BJ (cell line): Measurements from ENCODE around the gene GOT2. TPM values are rescaled to one million over a fixed set of nuclear protein-coding genes. Genes with fewer than 3 reads are reported as not detected.
"Not testable (repeated sequence)": the region's sequence is repeated elsewhere in the genome, so short reads cannot be mapped to it uniquely, and the experiment has no call there.

Source experiments
- CTCF ChIA-PET: fragments of 350-600 bp; formaldehyde crosslinking; extraction: SDS; loops from one replicate; lab custom pipeline; 2021; ENCODE audit warnings: antibody characterized with exemption, inconsistent platforms; lab: Yijun Ruan, JAX
- POLR2A ChIA-PET: fragments of 300-600 bp; sonication (Branson Sonifier 250); formaldehyde crosslinking; extraction: SDS; loops from one replicate; lab custom pipeline; 2021; ENCODE audit warnings: antibody characterized with exemption; lab: Charles Lee
- DNase-seq: peaks from one replicate; pipeline ENCODE4 v3.0.0-alpha.2; 2011; ENCODE audit warnings: low read depth
- H3K27me3 ChIP-seq: 2 replicates; pipeline ENCODE4 v1.6.0; 2011; ENCODE audit warnings: low read length; ENCODE audit not compliant: control insufficient read depth, insufficient read depth
- H3K36me3 ChIP-seq: 2 replicates; pipeline ENCODE4 v1.5.1; 2011; ENCODE audit warnings: low read length; ENCODE audit not compliant: control insufficient read depth, insufficient read depth
- H3K4me3 ChIP-seq: 2 replicates; pipeline ENCODE4 v1.5.1; 2011; ENCODE audit warnings: low read depth, mild to moderate bottlenecking, control low read depth, low read length
- CTCF ChIP-seq: IDR thresholded peaks from 2 replicates; pipeline ENCODE4 v1.5.1; 2011; ENCODE audit warnings: low read depth, mild to moderate bottlenecking, control low read depth, inconsistent platforms, low read length, moderate library complexity; ENCODE audit not compliant: insufficient read depth
- polyA minus RNA-seq: library from RNA; depleted of rRNA, polyadenylated mRNA; stranded (reverse); fragments of >200 nt; gene quantifications from 2 replicates; pipeline ENCODE4 v1.2.3, GENCODE V29; 2011; rRNA and poly(A)+ RNA removed
- polyA plus RNA-seq: library from polyadenylated mRNA; depleted of rRNA; stranded (reverse); fragments of >200 nt; gene quantifications from 2 replicates; pipeline ENCODE4 v1.2.3, GENCODE V29; 2011; rRNA removed

The GOT2 gene
- polyA plus RNA-seq (65.2 and 72.8 TPM in 2 replicates), polyA minus RNA-seq (39.0 and 49.2 TPM in 2 replicates)

DNA sequence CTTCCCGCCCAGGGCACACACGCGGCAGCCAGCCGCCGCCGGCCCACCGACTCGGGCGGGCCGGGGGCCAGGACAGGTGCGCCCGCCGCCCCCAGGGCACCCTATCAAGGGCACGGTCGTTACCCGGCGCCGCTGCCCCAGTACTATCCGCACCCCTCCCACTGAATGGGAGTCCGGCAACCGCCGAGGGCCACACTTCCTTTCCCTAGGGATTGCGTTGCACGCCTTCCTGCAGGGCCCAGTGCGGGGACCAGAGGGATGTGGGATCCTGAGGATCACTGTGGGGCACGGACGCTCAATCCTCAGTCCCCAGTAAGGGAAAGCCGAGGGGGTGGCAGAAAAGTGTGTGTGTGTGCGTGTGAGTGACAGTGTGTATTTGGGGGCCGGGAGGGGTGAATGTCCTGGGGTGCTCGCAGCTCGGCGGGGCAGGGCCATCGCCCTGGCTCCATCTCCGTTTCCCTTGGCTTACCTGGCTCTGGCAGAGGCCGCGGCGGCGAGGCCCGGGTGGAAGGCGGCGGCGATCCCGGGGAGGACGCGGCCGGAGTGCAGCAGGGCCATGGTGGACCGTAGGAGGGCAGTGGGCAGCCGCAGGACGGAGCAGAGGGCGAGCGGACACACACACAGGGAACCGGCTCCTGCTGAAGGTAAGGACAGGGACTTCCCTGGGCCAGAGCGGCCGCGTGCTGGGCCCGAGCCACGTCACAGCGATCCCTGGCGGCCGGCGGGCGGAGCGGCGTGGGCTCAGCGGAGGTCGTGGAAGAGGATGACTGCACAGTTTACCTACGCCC lies at the start of gene GOT2:
Gene GOT2 (minus strand): TSS at position 646 of the 788 bp plus-strand sequence. CDS start 88 bp downstream, at position 558.
- H3K27me3 ChIP-seq = no peaks in the 10 kb centered on the region
- peak within 1 kb of the TSS; percentile 95 for H3K4me3 ChIP-seq
- POLR2A ChIA-PET = no interaction called here
- TF ChIP-seq CTCF = peak; percentile 93
- CTCF ChIA-PET = interaction anchor here (0.6 to 1.4 kb wide), 6 partner anchors 8 to 38 kb away, joined by 3 to 5 read pairs (median 3); no protein-coding TSS in a partner anchor
- H3K36me3 ChIP-seq = no peaks in the 10 kb centered on the region
- peak; percentile 40 for DNase-seq

DNA sequence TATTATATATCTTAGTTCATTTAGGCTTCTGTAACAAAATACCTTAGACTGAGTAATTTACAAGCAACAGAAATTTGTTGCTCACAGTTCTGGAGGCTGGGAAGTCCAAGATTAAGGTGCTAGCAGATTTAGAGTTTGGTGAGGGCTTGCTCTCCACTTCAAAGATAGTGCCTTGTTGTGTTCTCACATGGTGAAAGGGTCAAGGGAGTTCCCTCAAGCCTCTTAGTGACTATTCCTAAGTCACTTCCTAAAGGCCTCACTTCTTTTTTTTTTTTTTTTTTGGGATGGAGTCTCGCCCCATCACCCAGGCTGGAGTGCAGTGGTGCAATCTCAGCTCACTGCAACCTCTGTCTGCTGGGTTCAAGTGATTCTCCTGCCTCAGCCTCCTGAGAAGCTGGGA lies 45.2 kb upstream of the GOT2 start:
- H3K27me3 ChIP-seq, H3K4me3 ChIP-seq, H3K36me3 ChIP-seq, CTCF ChIA-PET, DNase-seq, POLR2A ChIA-PET: not testable (repeated sequence)

DNA sequence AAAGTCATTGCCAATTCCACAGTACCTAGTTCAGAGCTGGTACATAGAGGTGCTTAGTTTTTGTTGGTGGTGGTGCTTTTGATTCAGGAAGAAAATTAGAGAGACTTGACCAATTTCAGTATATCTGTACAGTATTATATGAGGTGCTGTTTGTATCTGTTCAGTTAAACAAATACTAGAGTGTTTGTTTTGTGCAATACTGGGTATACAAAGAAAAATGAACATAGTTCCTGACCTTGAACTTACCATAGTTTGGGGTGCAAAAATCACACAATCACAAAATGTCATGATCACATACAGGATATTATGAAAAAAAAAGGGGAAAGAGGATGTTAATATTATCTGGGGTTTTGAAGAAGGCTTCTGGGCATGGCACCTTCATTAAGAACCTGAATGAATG lies 39.8 kb upstream of the GOT2 start:
- POLR2A ChIA-PET = no interaction called here

GRCh38 chr16:58768145-58768544 lies 34.0 kb upstream of the GOT2 start:
- H3K27me3 ChIP-seq = no peaks in the 10 kb centered on the region; the same call in 1 of the 2 replicates
- DNase-seq = no peak
- POLR2A ChIA-PET = no interaction called here
- H3K36me3 ChIP-seq = no peaks in the 10 kb centered on the region
- CTCF ChIA-PET = no interaction called here
- TF ChIP-seq CTCF = no peak
- no peak overlapping the region for H3K4me3 ChIP-seq

More for the DNA sequence above, 39.8 kb upstream of the GOT2 start:
- Histone ChIP-seq H3K4me3 (no peak overlapping the region), H3K36me3 (no peaks in the 10 kb centered on the region), H3K27me3 (no peaks in the 10 kb centered on the region; the same call in 1 of the 2 replicates)
- CTCF ChIA-PET = no interaction called here
- DNase-seq = no peak
- TF ChIP-seq CTCF = no peak

GRCh38 chr16:58767581-58767980 lies 33.5 kb upstream of the GOT2 start:
- H3K27me3 ChIP-seq = no peaks in the 10 kb centered on the region; the same call in 1 of the 2 replicates
- ChIA-PET CTCF (no interaction called here), POLR2A (no interaction called here)
- H3K36me3 ChIP-seq = no peaks in the 10 kb centered on the region
- no peak for DNase-seq
- H3K4me3 ChIP-seq = no peak overlapping the region
- TF ChIP-seq CTCF = no peak
